ENCODE results near the gene SLC12A6. TPM values are rescaled to one million over a fixed set of nuclear protein-coding genes. Genes with fewer than 3 reads are reported as not detected.
A peak's percentile ranks its signal among the peaks of the same experiment; 100 is the strongest.

SLC12A6 gene
- total and polyA plus RNA-seq, 4 experiments from 2014 or later = 1.8 to 72.0 (median 39.7) TPM

DNA sequence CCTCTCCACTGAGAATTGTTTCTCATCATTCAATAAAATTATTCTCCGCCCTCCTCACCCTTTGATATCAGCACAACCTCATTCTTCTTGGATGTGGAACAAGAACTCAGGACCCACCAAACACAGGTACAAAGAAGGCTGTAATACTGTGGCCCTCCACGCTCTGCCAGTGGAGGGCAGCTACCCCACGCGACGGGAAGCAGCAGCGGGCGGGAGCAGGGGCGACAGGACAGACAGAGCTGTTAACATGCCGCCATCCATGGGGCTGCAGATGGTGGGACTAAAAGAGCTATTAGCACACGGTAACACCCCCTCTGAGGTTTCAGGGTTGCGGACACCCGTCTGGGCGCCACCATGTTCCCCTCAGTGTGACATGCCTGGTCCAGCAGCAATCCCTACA, 75.2 kb downstream of the SLC12A6 start:
- H3K36me3 ChIP-seq (ENCODE audit: insufficient read depth, low read length) = peaks cover 7% of the 10 kb centered on the region
- no peaks in the 10 kb centered on the region for H3K9me3 ChIP-seq (ENCODE audit: control insufficient read depth in 1 of 2, low read length in 2 of 2)
- Mint-ChIP-seq H3K36me3 (peaks cover 13 to 15% of the 10 kb centered on the region in 2 donors), H3K9me3 (no peaks in the 10 kb centered on the region), H3K27me3 (no peaks in the 10 kb centered on the region), H3K27ac (peak overlapping the region in 1 of 7 donors; percentile 84), H3K4me1 (peaks cover 0 to 2% (median under 1%) of the 10 kb centered on the region in 4 donors), H3K4me3 (no peak overlapping the region)
- H3K4me3 ChIP-seq (ENCODE audit: low read length in 2 of 2) = no peak overlapping the region
- POLR2A ChIA-PET (ENCODE audit: partially characterized antibody) = interaction anchor here (1.0 kb wide), 1 partner anchor 76 kb away, joined by 3 read pairs; the partner anchor contains the start of gene SLC12A6
- H3K27me3 ChIP-seq (ENCODE audit: insufficient read depth, low read length) = no peaks in the 10 kb centered on the region
- H3K4me1 ChIP-seq (ENCODE audit: insufficient read depth, low read length) = no peaks in the 10 kb centered on the region
- CTCF ChIA-PET (ENCODE audit: partially characterized antibody) = interaction anchor here (2.6 kb wide), 1 partner anchor 105 kb away, joined by 8 read pairs; the partner anchor contains the start of gene LPCAT4
- no peak for DNase-seq
- intact Hi-C loops (cut with micrococcal nuclease) = no loop called here
- H3K27ac ChIP-seq (ENCODE audit: low read depth, low read length) = no peak overlapping the region

DNA sequence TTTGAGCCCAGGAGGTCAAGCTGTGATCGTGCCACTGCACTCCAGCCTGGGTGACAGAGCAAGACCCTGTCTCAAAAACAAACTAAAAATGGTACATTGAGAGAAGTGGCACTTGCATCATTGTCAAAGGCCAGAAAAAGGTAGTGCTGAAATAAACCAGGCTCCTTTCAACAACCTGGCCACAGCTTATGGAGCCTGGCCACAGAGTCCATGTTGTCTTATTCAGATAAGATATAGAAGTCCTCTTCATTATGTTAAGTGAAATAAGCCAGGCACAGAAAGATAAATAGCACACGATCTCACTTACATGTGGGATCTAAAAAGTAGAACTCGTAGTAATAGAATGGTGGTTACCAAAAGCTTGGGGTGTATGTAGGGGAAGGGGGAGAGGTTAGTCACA, 78.0 kb downstream of the SLC12A6 start:
- H3K36me3 Mint-ChIP-seq = peaks cover 31 to 39% of the 10 kb centered on the region in 2 donors
- H3K27ac ChIP-seq (ENCODE audit: low read depth, low read length) = no peak overlapping the region
- no peaks in the 10 kb centered on the region for H3K4me1 ChIP-seq (ENCODE audit: insufficient read depth, low read length)
- no peaks in the 10 kb centered on the region for H3K27me3 ChIP-seq (ENCODE audit: insufficient read depth, low read length)
- no peaks in the 10 kb centered on the region for H3K27me3 Mint-ChIP-seq
- H3K4me3 Mint-ChIP-seq = no peak overlapping the region
- intact Hi-C loops (cut with micrococcal nuclease) = no loop called here
- no peak overlapping the region for H3K4me3 ChIP-seq (ENCODE audit: low read length in 2 of 2)
- H3K36me3 ChIP-seq (ENCODE audit: insufficient read depth, low read length) = peaks cover 7% of the 10 kb centered on the region
- DNase-seq = no peak
- ChIA-PET POLR2A (ENCODE audit: partially characterized antibody) (no interaction called here), CTCF (ENCODE audit: partially characterized antibody) (interaction anchor here (1.1 to 1.3 kb wide), 2 partner anchors 18 to 108 kb away, joined by 3 to 4 read pairs; partner anchors contain the start of gene LPCAT4)
- peak overlapping the region in 2 of 7 donors; percentile 10 to 65 for H3K27ac Mint-ChIP-seq
- no peaks in the 10 kb centered on the region for H3K9me3 ChIP-seq (ENCODE audit: control insufficient read depth in 1 of 2, low read length in 2 of 2)
- peaks cover 0 to 3% (median 2%) of the 10 kb centered on the region in 4 donors for H3K4me1 Mint-ChIP-seq
- no peaks in the 10 kb centered on the region for H3K9me3 Mint-ChIP-seq

DNA sequence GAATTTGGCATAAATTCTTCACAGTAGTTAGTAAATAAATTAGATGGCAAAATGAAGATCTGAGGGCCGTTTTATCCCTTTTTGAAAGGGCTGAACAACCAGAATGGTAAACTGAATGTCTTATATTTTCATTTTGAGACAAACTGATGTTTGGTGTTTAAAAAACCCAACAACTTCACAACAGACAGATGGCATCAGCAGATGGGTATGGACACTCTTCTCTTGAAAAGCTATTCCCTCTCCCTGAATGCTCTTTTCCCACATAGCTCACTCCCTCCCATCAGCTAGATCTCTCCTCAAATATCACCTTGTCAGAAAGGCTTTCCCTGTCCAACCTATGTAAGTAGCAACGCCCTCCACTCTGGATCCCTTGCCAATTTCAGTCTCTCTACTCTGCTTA, 79.4 kb downstream of the SLC12A6 start:
- peak overlapping the region in 4 of 7 donors; percentile 5 to 70 (median 44) for H3K27ac Mint-ChIP-seq
- Histone ChIP-seq H3K9me3 (ENCODE audit: control insufficient read depth in 1 of 2, low read length in 2 of 2) (no peaks in the 10 kb centered on the region), H3K27ac (ENCODE audit: low read depth, low read length) (no peak overlapping the region), H3K36me3 (ENCODE audit: insufficient read depth, low read length) (peaks cover 21% of the 10 kb centered on the region), H3K4me3 (ENCODE audit: low read length in 2 of 2) (no peak overlapping the region), H3K4me1 (ENCODE audit: insufficient read depth, low read length) (no peaks in the 10 kb centered on the region), H3K27me3 (ENCODE audit: insufficient read depth, low read length) (no peaks in the 10 kb centered on the region)
- DNase-seq = no peak
- H3K4me1 Mint-ChIP-seq = peaks cover 0 to 3% (median under 1%) of the 10 kb centered on the region in 4 donors
- intact Hi-C loops (cut with micrococcal nuclease) = no loop called here
- no peak overlapping the region for H3K4me3 Mint-ChIP-seq
- ChIA-PET POLR2A (ENCODE audit: partially characterized antibody) (interaction anchor here (0.7 kb wide), 1 partner anchor 85 kb away, joined by 3 read pairs; the partner anchor contains the start of genes NOP10 and NUTM1), CTCF (ENCODE audit: partially characterized antibody) (interaction anchor here (1.1 kb wide), 1 partner anchor 109 kb away, joined by 3 read pairs; the partner anchor contains the start of gene LPCAT4)
- H3K9me3 Mint-ChIP-seq = no peaks in the 10 kb centered on the region
- peaks cover 42 to 53% of the 10 kb centered on the region in 2 donors for H3K36me3 Mint-ChIP-seq
- no peaks in the 10 kb centered on the region for H3K27me3 Mint-ChIP-seq

DNA sequence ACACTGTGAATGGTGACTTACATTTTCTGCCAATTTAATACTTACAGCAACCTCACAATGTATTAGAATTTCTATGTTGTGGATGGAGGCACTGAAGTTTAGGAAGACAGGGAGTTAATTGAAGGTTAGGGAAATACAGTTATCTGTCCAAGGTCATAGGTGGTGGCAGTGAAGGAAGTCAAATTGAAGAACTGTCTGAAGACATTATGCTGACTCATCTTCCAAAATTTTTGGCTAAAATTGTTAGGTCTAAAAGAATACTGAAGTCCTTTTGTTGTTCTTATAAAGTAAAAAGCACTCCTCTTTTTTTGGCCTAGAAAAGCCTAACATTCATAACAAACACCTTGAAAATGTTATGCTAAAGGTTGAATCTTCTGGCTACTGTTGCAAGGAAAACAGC, 85.0 kb downstream of the SLC12A6 start:
- intact Hi-C loops (cut with micrococcal nuclease) = loop anchor here (5.0 kb wide), 1 partner anchor 55 kb away; no protein-coding TSS in a partner anchor
- POLR2A ChIA-PET (ENCODE audit: partially characterized antibody) = no interaction called here
- no peak overlapping the region for H3K27ac ChIP-seq (ENCODE audit: low read depth, low read length)
- peaks cover 43% of the 10 kb centered on the region for H3K36me3 ChIP-seq (ENCODE audit: insufficient read depth, low read length)
- H3K4me3 ChIP-seq (ENCODE audit: low read length in 2 of 2) = no peak overlapping the region
- no peak for DNase-seq
- Mint-ChIP-seq H3K36me3 (peaks cover 58 to 83% of the 10 kb centered on the region in 2 donors), H3K4me3 (no peak overlapping the region), H3K27me3 (no peaks in the 10 kb centered on the region), H3K9me3 (no peaks in the 10 kb centered on the region), H3K27ac (no peak overlapping the region), H3K4me1 (peaks cover 0 to 3% (median 1%) of the 10 kb centered on the region in 4 donors)
- no peaks in the 10 kb centered on the region for H3K9me3 ChIP-seq (ENCODE audit: control insufficient read depth in 1 of 2, low read length in 2 of 2)
- no peaks in the 10 kb centered on the region for H3K4me1 ChIP-seq (ENCODE audit: insufficient read depth, low read length)
- CTCF ChIA-PET (ENCODE audit: partially characterized antibody) = interaction anchor here (1.3 kb wide), 1 partner anchor 9 kb away, joined by 3 read pairs; no protein-coding TSS in a partner anchor
- no peaks in the 10 kb centered on the region for H3K27me3 ChIP-seq (ENCODE audit: insufficient read depth, low read length)

DNA sequence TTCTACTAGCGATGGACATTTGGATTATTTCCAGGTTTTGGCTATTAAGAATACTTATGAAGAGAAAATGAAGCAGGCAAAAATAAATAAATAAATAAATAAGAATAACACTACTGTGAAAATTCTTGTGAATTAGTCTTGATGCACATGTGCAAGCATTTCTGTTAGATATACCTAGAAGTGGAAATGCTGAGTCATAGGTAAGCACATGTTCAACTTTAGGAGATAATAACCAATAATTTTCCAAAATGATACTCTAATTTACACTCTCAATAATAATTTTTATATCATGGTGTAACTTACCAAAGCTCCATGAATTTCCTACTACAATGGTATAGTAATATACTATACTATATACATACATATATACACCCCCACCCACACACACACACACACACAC, 89.4 kb downstream of the SLC12A6 start:
- DNase-seq = no peak
- Histone ChIP-seq H3K27me3 (ENCODE audit: insufficient read depth, low read length) (no peaks in the 10 kb centered on the region), H3K27ac (ENCODE audit: low read depth, low read length) (no peak overlapping the region), H3K9me3 (ENCODE audit: control insufficient read depth in 1 of 2, low read length in 2 of 2) (no peaks in the 10 kb centered on the region), H3K4me1 (ENCODE audit: insufficient read depth, low read length) (no peaks in the 10 kb centered on the region), H3K36me3 (ENCODE audit: insufficient read depth, low read length) (peaks cover 46% of the 10 kb centered on the region), H3K4me3 (ENCODE audit: low read length in 2 of 2) (no peak overlapping the region)
- Mint-ChIP-seq H3K27ac (no peak overlapping the region), H3K27me3 (no peaks in the 10 kb centered on the region), H3K9me3 (no peaks in the 10 kb centered on the region), H3K36me3 (peaks cover 36 to 63% of the 10 kb centered on the region in 2 donors), H3K4me1 (peaks cover 0 to 2% (median 0%) of the 10 kb centered on the region in 4 donors), H3K4me3 (no peak overlapping the region)
- CTCF ChIA-PET (ENCODE audit: partially characterized antibody) = interaction anchor here (1.2 to 1.9 kb wide), 4 partner anchors 95 to 120 kb away, joined by 3 to 5 read pairs (median 4); partner anchors contain the start of genes LPCAT4 and NUTM1
- POLR2A ChIA-PET (ENCODE audit: partially characterized antibody) = no interaction called here
- intact Hi-C loops (cut with micrococcal nuclease) = loop anchor here (10.0 kb wide), 1 partner anchor 187 kb away; the partner anchor contains the start of gene GOLGA8A

DNA sequence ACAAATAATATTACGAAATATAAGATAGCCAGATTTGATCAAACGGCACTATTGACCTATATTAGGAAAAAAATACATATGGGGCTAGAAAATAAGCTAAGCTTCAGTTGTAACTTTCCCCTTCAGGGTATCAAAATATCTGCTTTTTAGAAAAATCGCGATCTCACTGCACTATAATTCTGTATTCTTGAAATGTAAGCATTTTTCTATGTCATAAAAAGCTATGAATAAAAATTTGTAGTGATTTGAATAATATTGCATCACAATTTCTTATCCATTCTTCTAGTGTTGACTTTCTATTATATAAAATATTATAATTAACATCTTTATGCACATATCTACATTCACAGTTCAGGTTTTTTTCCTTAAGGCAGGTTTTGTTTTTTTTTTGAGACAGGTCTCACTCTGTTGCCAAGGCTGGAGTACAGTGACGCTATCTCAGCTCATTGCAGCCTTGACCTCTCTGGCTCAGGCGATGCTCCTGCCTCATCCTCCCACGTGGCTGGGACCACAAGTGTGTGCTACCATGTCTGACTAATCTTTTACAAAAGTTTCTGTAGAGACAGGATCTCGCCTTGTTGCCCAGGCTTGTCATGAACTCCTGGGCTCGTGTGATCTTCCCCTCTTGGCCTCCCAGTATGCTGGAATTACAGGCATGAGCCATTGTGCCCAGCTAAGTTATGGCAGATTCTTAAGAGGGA, 91.2 kb downstream of the SLC12A6 start:
- CTCF ChIA-PET (ENCODE audit: partially characterized antibody) = interaction anchor here (1.0 kb wide), 1 partner anchor 119 kb away, joined by 3 read pairs; no protein-coding TSS in a partner anchor
- no peak for DNase-seq
- H3K27ac Mint-ChIP-seq = peak overlapping the region in 1 of 7 donors; percentile 50

DNA sequence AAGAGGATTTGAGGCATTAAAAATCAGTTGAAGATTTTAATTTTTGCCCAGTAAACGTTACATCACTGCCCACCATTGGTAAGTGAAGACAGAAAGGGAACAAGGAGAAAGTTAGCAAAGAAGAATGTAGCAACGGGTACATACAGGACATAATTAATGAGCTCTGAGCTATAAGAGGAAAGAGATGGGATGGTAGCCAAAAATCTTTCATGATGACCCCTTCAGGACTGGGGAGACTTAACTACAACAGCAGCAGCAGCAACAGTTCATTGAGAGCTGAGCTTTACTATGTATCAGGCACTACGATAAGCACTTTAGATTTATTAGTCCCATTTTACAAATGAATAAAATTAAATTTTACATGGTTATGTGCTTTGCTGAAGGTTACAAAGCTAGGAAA, 94.4 kb downstream of the SLC12A6 start:
- ChIA-PET CTCF (ENCODE audit: partially characterized antibody) (interaction anchor here (0.9 to 4.8 kb wide), 7 partner anchors 8 to 344 kb away, joined by 3 to 84 read pairs (median 17); partner anchors contain the start of genes EMC4, KATNBL1, LPCAT4 and NOP10), POLR2A (ENCODE audit: partially characterized antibody) (interaction anchor here (1.0 to 4.4 kb wide), 2 partner anchors 94 to 100 kb away, joined by 3 to 21 read pairs; partner anchors contain the start of genes NOP10, NUTM1 and SLC12A6)
- H3K9me3 Mint-ChIP-seq = no peaks in the 10 kb centered on the region
- peaks cover 28 to 52% of the 10 kb centered on the region in 2 donors for H3K36me3 Mint-ChIP-seq
- peaks cover 34% of the 10 kb centered on the region for H3K36me3 ChIP-seq (ENCODE audit: insufficient read depth, low read length)
- H3K4me1 Mint-ChIP-seq = no peaks in the 10 kb centered on the region
- H3K4me3 ChIP-seq (ENCODE audit: low read length in 2 of 2) = no peak overlapping the region
- no peak overlapping the region for H3K27ac ChIP-seq (ENCODE audit: low read depth, low read length)
- no peak overlapping the region for H3K4me3 Mint-ChIP-seq
- H3K27me3 ChIP-seq (ENCODE audit: insufficient read depth, low read length) = no peaks in the 10 kb centered on the region
- H3K9me3 ChIP-seq (ENCODE audit: control insufficient read depth in 1 of 2, low read length in 2 of 2) = no peaks in the 10 kb centered on the region
- no peaks in the 10 kb centered on the region for H3K4me1 ChIP-seq (ENCODE audit: insufficient read depth, low read length)
- no peak for DNase-seq
- no peaks in the 10 kb centered on the region for H3K27me3 Mint-ChIP-seq
- peak overlapping the region in 2 of 7 donors; percentile 25 to 60 for H3K27ac Mint-ChIP-seq
- intact Hi-C loops (cut with micrococcal nuclease) = loop anchor here (10.0 kb wide), 1 partner anchor 192 kb away; the partner anchor contains the start of gene GOLGA8A

More for the DNA sequence above, 91.2 kb downstream of the SLC12A6 start:
- Mint-ChIP-seq H3K27me3 (no peaks in the 10 kb centered on the region), H3K9me3 (no peaks in the 10 kb centered on the region), H3K36me3 (peaks cover 31 to 54% of the 10 kb centered on the region in 2 donors), H3K4me3 (no peak overlapping the region), H3K4me1 (peaks cover 0 to 2% (median 0%) of the 10 kb centered on the region in 4 donors)
- no peak overlapping the region for H3K27ac ChIP-seq (ENCODE audit: low read depth, low read length)
- no peaks in the 10 kb centered on the region for H3K4me1 ChIP-seq (ENCODE audit: insufficient read depth, low read length)
- H3K36me3 ChIP-seq (ENCODE audit: insufficient read depth, low read length) = peaks cover 30% of the 10 kb centered on the region
- H3K27me3 ChIP-seq (ENCODE audit: insufficient read depth, low read length) = no peaks in the 10 kb centered on the region
- POLR2A ChIA-PET (ENCODE audit: partially characterized antibody) = no interaction called here
- no peak overlapping the region for H3K4me3 ChIP-seq (ENCODE audit: low read length in 2 of 2)
- intact Hi-C loops (cut with micrococcal nuclease) = loop anchor here (10.0 kb wide), 1 partner anchor 188 kb away; the partner anchor contains the start of gene GOLGA8A
- no peaks in the 10 kb centered on the region for H3K9me3 ChIP-seq (ENCODE audit: control insufficient read depth in 1 of 2, low read length in 2 of 2)

Measured in CD4-positive, alpha-beta memory T cell (primary cell).